Right cardiac atrium (tissue), 5 donors: ENCODE results near the gene BNIP1. TPM values are rescaled to one million over a fixed set of nuclear protein-coding genes. Genes with fewer than 3 reads are reported as not detected.
"Not testable (repeated sequence)": the region's sequence is repeated elsewhere in the genome, so short reads cannot be mapped to it uniquely, and the experiment has no call there.

Experiments used
- ATAC-seq, 2 donors: fragments of 200-7000 bp; cut with Tn5 transposase; one replicate each; pipeline versions ENCODE4 v1.8.0 to v1.9.1; 2020; ENCODE audit warnings: moderate library complexity in 2 of 2, mild to moderate bottlenecking in 1 of 2
- DNase-seq, 3 donors: peaks; one replicate each; pipeline ENCODE4 v3.0.0-alpha.2; 2020
- H3K27ac ChIP-seq: one replicate; pipeline ENCODE4 v1.5.1; 2013; ENCODE audit warnings: mild to moderate bottlenecking, low read length, control low read depth, moderate library complexity
- H3K27me3 ChIP-seq: one replicate; pipeline ENCODE4 v1.6.1; 2013; ENCODE audit not compliant: control insufficient read depth, insufficient read depth
- H3K4me1 ChIP-seq: one replicate; pipeline ENCODE4 v1.6.1; 2013; ENCODE audit warnings: low read length; ENCODE audit not compliant: control insufficient read depth, insufficient read depth
- H3K4me3 ChIP-seq: one replicate; pipeline ENCODE4 v1.5.1; 2013; ENCODE audit warnings: low read length, control low read depth
- H3K9me3 ChIP-seq: one replicate; pipeline ENCODE4 v1.6.1; 2013; ENCODE audit warnings: low read length; ENCODE audit not compliant: control insufficient read depth
- WGBS: extraction: QIAGEN DNeasy Blood & Tissue Kit; methylation state at CpG from one replicate; pipeline ENCODE4 v1.1.7; 2013; 5-methylcytosine and 5-hydroxymethylcytosine counted together
- intact Hi-C, 4 donors: fragments of 100-400 bp; cut with DNase I; formaldehyde crosslinking; loops; one replicate each; pipeline versions ENCODE4 v1.11.0 to v1.14.0; 2022 to 2023
- polyA plus RNA-seq: library from polyadenylated mRNA; stranded (reverse); fragments of 200-250 nt; gene quantifications from one replicate; pipeline ENCODE4 v1.2.3, GENCODE V29; 2013
- total RNA-seq, 4 donors: library from RNA; stranded (reverse); fragmentation: NEBNext Ultra II Directional; extraction: Animal tissue kit (Norgen Biotek cat#: 25700); gene quantifications; one replicate each; pipeline ENCODE4 v1.2.1, GENCODE V29; 2021
- donor health status: healthy with polysubstance abuse.
- donor health status: DM: no; HTN: yes; CAD: no.
- donor health status: DM: no; HTN: no; CAD: no.
- donor health status: DM: no; HTN: yes; CAD: no; lungs with severe emphysema.
- donor health status: DM: yes; HTN: yes; CAD: no.

BNIP1 gene
- total and polyA plus RNA-seq, 5 donors: 8.7 to 13.1 (median 11.4) TPM

DNA sequence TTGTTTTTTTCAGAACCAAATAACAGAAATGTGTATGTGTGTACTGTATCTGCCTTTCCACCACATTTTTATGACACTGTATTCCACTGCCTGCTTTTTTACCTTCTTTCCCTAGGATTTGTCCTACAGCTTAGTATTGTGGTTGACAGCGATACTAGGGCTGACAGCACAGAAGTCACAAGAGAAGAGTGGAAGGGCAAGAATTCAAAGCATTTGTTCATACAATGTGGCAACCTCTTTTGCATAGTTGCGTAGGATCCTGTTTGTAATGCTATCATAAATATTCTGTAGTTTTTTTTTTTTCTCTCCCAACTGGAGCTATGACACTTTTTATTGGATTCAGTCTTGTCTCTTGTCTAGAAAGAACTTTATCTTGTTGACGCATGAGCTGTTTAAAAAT is 5.6 kb upstream of the BNIP1 start:
- Histone ChIP-seq H3K4me3 (no peak overlapping the region), H3K4me1 (no peaks in the 10 kb centered on the region), H3K27me3 (no peaks in the 10 kb centered on the region), H3K9me3 (no peaks in the 10 kb centered on the region), H3K27ac (no peak overlapping the region)
- WGBS: 87% methylated on average over 3 of the region's 3 CpGs
- ATAC-seq (no peak), DNase-seq (no peak)
- intact Hi-C loops: loop anchor here in 1 of 4 donors (10.0 kb wide), 1 partner anchor 154 kb away; the partner anchor contains the start of gene ATP6V0E1

DNA sequence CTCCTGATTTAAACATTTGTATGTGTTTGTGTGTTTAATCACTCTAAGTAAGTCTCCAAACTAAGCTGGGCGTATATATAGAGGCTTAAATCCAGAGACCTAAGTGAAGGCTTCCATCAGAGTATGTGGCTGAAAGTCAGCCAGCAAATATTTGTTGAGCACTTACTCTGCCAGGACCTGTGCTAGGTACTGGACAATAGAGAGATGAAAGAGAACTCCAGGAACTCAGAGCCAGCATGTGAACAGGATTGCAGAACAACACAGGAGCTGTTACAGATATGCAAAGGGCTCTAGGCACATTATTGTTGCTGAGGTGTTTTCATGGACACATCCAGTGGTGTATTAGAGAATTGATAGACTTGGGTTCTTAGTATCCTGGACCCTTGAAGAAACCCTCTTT is 4.7 kb upstream of the BNIP1 start:
- DNase-seq: no peak
- ATAC-seq: no peak
- no peaks in the 10 kb centered on the region for H3K4me1 ChIP-seq
- intact Hi-C loops: loop anchor here in 1 of 4 donors (10.0 kb wide), 1 partner anchor 155 kb away; the partner anchor contains the start of gene ATP6V0E1
- 88% methylated on average over 1 of the region's 1 CpG for WGBS
- no peaks in the 10 kb centered on the region for H3K9me3 ChIP-seq
- no peak overlapping the region for H3K27ac ChIP-seq
- H3K4me3 ChIP-seq: no peak overlapping the region
- no peaks in the 10 kb centered on the region for H3K27me3 ChIP-seq

DNA sequence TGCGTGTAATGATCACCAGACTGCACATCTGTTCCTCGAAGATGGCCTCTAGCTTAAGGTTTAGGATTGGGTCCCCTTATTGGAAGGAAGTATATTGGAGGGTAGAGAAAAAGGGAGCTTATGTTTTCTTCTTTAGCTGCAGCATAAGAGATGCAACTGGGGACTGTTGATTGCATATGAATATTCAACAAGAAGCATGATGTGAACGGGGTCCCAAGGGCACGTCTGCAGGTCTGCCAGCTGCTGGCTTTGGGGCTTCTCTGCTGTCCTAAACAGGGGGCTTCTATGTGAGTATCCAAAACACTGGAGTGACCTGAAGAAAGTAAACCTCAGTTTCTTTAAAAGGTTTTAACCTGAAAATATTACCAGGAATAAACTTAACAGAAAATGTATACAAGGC is 3.6 kb upstream of the BNIP1 start:
- H3K9me3 ChIP-seq: no peaks in the 10 kb centered on the region
- intact Hi-C loops: no loop called here
- ATAC-seq: no peak
- H3K27ac ChIP-seq: no peak overlapping the region
- 61% methylated on average over 4 of the region's 4 CpGs for WGBS
- H3K4me3 ChIP-seq: no peak overlapping the region
- no peaks in the 10 kb centered on the region for H3K27me3 ChIP-seq
- DNase-seq: no peak
- H3K4me1 ChIP-seq: no peaks in the 10 kb centered on the region

DNA sequence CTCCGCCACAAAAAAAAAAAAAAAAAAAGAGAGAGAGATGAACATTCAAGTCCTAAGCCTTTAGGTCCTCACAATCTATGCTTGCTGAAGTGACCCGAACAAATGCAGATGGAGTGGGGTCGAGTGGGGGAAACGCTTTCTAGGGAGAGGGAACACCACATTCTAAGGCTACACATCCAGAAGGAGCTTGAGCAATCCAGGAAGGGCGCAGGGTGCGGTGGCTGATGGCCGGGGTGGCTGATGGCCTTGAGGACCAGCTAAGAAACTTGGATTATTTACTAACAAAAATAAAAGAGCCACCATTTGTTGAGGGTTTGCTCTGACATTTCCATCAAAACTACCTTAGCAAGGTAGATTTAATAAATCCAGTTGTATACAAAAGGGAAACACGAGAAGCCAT is 764 bp upstream of the BNIP1 start:
- ATAC-seq: no peak
- no peak for DNase-seq
- no peak overlapping the region for H3K27ac ChIP-seq
- H3K4me3 ChIP-seq: no peak overlapping the region
- intact Hi-C loops: no loop called here
- 90% methylated on average over 8 of the region's 8 CpGs for WGBS
- H3K27me3 ChIP-seq: no peaks in the 10 kb centered on the region
- H3K4me1 ChIP-seq: no peaks in the 10 kb centered on the region
- no peaks in the 10 kb centered on the region for H3K9me3 ChIP-seq

DNA sequence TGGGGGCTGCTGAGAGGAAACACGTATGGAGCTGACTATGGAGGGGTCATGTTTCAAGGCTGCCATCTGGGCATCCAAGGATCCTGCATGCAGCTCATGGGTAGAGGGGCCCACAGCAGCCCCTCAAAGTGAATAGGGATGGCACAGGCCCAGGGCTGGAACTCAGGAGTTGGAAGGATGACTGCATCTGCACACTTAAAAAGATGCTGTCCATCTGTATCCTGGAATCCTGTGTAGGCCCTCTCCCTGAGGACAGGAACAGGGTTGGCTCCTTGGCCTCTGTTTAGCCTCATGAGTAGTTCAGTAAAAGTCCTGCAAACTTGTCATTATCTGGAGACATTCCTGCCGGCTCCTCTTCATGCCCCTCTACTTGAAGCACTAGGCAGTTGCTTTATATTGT is 4.0 kb downstream of the BNIP1 start:
- Histone ChIP-seq H3K4me1 (no peaks in the 10 kb centered on the region), H3K4me3 (no peak overlapping the region), H3K27me3 (no peaks in the 10 kb centered on the region), H3K27ac (no peak overlapping the region), H3K9me3 (no peaks in the 10 kb centered on the region)
- ATAC-seq (no peak), DNase-seq (no peak)
- WGBS: 69% methylated on average over 2 of the region's 2 CpGs
- intact Hi-C loops: no loop called here

DNA sequence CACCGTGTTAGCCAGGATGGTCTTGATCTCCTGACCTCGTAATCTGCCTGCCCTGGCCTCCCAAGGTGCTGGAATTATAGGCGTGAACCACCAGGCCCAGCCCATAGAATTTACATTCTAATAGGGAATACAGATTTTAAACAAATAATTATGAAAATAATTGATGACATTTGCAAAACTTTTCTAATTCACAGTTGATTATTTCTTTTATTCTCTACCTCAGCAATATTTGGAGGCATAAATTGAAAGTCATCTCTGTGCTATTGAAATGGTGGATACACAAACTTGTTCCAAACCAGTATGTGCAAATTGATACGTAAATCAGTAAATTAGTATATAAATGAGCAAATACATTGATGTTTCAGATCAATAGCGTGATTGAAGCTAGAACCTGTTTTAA is 8.2 kb downstream of the BNIP1 start:
- no peaks in the 10 kb centered on the region for H3K9me3 ChIP-seq
- no peak for ATAC-seq
- DNase-seq: no peak
- H3K27me3 ChIP-seq: no peaks in the 10 kb centered on the region
- no peak overlapping the region for H3K27ac ChIP-seq
- H3K4me1 ChIP-seq: no peaks in the 10 kb centered on the region
- no peak overlapping the region for H3K4me3 ChIP-seq
- intact Hi-C loops: loop anchor here in 1 of 4 donors (10.0 kb wide), 1 partner anchor 148 kb away; no protein-coding TSS in a partner anchor
- 93% methylated on average over 5 of the region's 5 CpGs for WGBS

DNA sequence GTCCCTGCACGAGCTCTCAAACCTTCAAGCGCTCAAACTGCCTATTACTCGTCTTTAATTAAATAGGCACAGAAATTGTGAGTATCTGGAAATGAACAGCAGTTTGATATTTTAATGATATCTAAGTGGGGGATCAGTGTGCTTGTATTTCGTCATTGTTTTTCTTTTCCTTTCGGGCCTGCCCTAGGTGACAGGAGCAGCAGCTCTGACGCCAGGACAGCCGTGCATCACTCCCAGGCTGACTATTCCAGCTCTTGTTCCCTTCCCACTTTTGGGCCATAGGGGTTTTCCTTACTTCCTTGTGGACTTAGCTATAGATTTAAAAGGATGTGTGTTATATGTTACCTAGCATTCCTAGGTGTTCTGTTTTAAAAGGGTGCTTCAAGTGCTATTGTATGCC is 9.5 kb downstream of the BNIP1 start:
- no peaks in the 10 kb centered on the region for H3K27me3 ChIP-seq
- 89% methylated on average over 7 of the region's 7 CpGs for whole genome bisulfite sequencing
- no peak overlapping the region for H3K27ac ChIP-seq
- H3K4me1 ChIP-seq: no peaks in the 10 kb centered on the region
- DNase-seq (no peak), ATAC-seq (no peak)
- intact Hi-C loops: loop anchor here in 1 of 4 donors (10.0 kb wide), 1 partner anchor 149 kb away; no protein-coding TSS in a partner anchor
- H3K4me3 ChIP-seq: no peak overlapping the region
- H3K9me3 ChIP-seq: no peaks in the 10 kb centered on the region

DNA sequence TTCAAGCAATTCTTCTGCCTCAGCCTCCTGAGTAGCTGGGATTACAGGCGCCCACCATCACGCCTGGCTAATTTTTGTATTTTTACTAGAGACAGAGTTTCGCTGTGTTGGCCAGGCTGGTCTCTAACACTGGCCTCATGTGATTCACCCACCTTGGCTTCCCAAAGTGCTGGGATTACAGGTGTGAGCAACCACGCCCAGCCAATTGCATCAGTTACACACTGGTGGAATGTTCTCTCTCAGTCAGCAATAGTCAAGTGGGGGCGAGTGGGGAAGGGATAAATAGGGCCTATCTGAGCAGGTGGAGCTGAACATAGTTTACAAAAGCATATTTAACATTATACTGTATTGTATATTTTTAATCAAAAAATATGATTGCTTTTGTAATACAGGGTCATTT is 10.3 kb downstream of the BNIP1 start:
- 96% methylated on average over 5 of the region's 5 CpGs for WGBS
- H3K27me3 ChIP-seq, H3K4me3 ChIP-seq, H3K27ac ChIP-seq, H3K4me1 ChIP-seq, ATAC-seq, H3K9me3 ChIP-seq, DNase-seq: not testable (repeated sequence)
- intact Hi-C loops: loop anchor here in 1 of 4 donors (10.0 kb wide), 1 partner anchor 150 kb away; no protein-coding TSS in a partner anchor

DNA sequence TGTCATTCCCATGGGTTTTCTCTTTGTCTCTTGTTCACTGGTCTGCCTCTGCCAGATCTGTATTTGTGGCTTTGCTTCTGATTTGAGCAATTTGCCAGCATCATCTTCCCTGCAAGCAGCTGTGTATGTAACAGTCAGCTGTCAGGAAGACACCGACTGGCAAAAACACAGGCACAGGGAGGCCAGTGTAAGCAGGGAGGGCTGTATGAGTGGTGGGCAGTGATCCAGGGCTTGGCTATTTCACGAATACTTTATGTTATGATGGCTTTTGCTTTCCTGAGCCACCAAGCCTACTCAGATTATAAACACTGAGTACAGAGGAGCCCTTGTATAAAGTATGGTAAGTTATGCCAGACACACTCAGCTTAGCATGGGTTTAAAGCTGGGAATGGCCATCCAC is 11.6 kb downstream of the BNIP1 start:
- DNase-seq (no peak), ATAC-seq (no peak)
- no peaks in the 10 kb centered on the region for H3K9me3 ChIP-seq
- H3K27ac ChIP-seq: no peak overlapping the region
- H3K27me3 ChIP-seq: no peaks in the 10 kb centered on the region
- intact Hi-C loops: loop anchor here in 1 of 4 donors (10.0 kb wide), 1 partner anchor 151 kb away; no protein-coding TSS in a partner anchor
- 59% methylated on average over 2 of the region's 2 CpGs for WGBS
- no peak overlapping the region for H3K4me3 ChIP-seq
- no peaks in the 10 kb centered on the region for H3K4me1 ChIP-seq

DNA sequence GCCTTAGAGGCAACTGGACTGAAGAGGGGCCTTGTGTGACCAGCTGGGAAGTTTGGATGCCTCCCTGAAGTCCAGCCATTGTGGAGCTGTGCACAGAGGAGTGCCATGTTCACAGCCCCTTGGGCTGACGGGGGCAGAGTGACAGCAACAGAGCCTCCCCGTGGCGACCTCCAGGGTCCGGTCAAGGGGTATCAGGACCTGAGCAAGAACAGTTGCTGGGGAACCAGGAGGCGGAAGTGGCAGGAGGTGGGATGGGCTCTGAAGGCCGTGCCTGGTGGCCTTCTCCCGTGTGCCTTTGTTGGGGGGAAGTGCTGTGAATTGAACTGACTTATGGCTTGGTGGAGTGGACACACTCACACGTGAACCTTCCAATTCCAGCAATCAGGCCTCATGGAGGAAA is 14.0 kb downstream of the BNIP1 start:
- Histone ChIP-seq H3K4me1 (peaks cover 2% of the 10 kb centered on the region), H3K27me3 (no peaks in the 10 kb centered on the region), H3K4me3 (no peak overlapping the region), H3K27ac (no peak overlapping the region), H3K9me3 (no peaks in the 10 kb centered on the region)
- DNase-seq (no peak), ATAC-seq (no peak)
- WGBS: 73% methylated on average over 8 of the region's 8 CpGs
- intact Hi-C loops: loop anchor here in 1 of 4 donors (10.0 kb wide), 1 partner anchor 154 kb away; no protein-coding TSS in a partner anchor

DNA sequence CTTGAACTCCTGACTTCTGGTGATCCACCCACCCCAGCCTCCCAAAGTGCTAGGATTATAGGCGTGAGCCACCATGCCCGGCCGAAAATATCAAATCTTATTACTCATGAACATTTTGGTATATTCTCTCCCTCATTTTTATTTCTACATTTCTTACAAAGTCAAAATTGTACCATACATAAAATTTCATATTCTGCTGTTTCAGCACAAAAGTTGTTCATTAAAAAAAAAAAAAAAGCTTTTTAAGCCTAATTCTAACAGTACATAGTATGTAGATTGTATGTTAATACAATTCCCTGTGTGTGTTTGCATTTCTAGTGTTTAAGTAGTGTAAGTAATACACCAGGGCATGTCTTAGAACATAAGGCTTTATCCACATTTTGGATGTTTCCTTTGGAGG is 14.9 kb downstream of the BNIP1 start:
- ATAC-seq: no peak
- intact Hi-C loops: loop anchor here in 1 of 4 donors (10.0 kb wide), 1 partner anchor 154 kb away; no protein-coding TSS in a partner anchor
- whole genome bisulfite sequencing: 96% methylated on average over 3 of the region's 3 CpGs

DNA sequence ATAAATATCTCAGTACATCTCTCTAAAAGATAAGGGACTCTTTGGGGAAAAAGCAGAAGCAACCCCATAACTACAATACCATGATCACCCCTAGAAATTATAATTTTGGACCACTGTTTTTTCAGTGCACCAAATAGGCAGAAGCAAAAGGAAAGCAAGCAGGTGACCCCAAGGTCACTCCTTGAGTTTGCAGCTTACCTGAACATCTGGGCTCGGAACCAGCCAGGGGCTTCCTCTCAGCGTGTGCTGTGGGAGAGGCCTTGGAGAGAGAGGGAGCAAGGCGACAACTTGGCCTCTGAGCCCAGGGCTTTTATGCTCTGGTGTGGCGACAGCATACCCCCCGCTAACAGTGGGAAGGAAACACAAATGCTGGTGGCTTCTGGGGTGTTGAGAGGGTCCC is 16.8 kb downstream of the BNIP1 start:
- WGBS: 92% methylated on average over 5 of the region's 5 CpGs
- ATAC-seq: no peak

More for the DNA sequence above, 14.9 kb downstream of the BNIP1 start:
- no peak overlapping the region for H3K27ac ChIP-seq
- DNase-seq: no peak
- H3K9me3 ChIP-seq: no peaks in the 10 kb centered on the region
- H3K4me1 ChIP-seq: peaks cover 2% of the 10 kb centered on the region
- H3K4me3 ChIP-seq: no peak overlapping the region
- H3K27me3 ChIP-seq: no peaks in the 10 kb centered on the region

More for the DNA sequence above, 16.8 kb downstream of the BNIP1 start:
- H3K27me3 ChIP-seq: no peaks in the 10 kb centered on the region
- peaks cover 4% of the 10 kb centered on the region for H3K4me1 ChIP-seq
- no peak for DNase-seq
- H3K9me3 ChIP-seq: no peaks in the 10 kb centered on the region
- intact Hi-C loops: loop anchor here in 1 of 4 donors (10.0 kb wide), 1 partner anchor 124 kb away; no protein-coding TSS in a partner anchor
- no peak overlapping the region for H3K4me3 ChIP-seq
- no peak overlapping the region for H3K27ac ChIP-seq
